Measurements from ENCODE around the gene TRAPPC4.
"Not testable (repeated sequence)": the region's sequence is repeated elsewhere in the genome, so short reads cannot be mapped to it uniquely, and the experiment has no call there.

TRAPPC4 gene

GRCh38 chr11:119018074-119018938 is at the start of gene TRAPPC4, which contains the start of gene RPS25:
Gene TRAPPC4, plus strand, starts transcription at chr11:119018766. Its CDS starts 30 bp downstream, at chr11:119018796.
Gene RPS25, minus strand, starts transcription at chr11:119018343. Its CDS starts 59 bp downstream, at chr11:119018284.
- Histone ChIP-seq H3K4me1 (ENCODE audit: control insufficient read depth in 1 of 2, insufficient read depth in 2 of 2, low read length in 2 of 2) (peaks cover 11 to 36% of the 10 kb centered on the region in 2 donors), H3K27ac (ENCODE audit: low read length) (peak within 1 kb of the TSS; percentile 89), H3K9me3 (ENCODE audit: control insufficient read depth in 1 of 2, low read length in 2 of 2) (no peaks in the 10 kb centered on the region), H3K4me3 (ENCODE audit: low read depth in 1 of 2, low read length in 2 of 2) (peak within 1 kb of the TSS; percentile 88 to 99), H3K27me3 (ENCODE audit: low read depth, low read length) (no peaks in the 10 kb centered on the region), H3K36me3 (ENCODE audit: control insufficient read depth in 1 of 2, insufficient read depth in 2 of 2, low read length in 2 of 2) (peaks cover 42 to 47% of the 10 kb centered on the region in 2 donors)

- H3K36me3 ChIP-seq (ENCODE audit: control insufficient read depth in 1 of 2, insufficient read depth in 2 of 2, low read length in 2 of 2); H3K9me3 ChIP-seq (ENCODE audit: control insufficient read depth in 1 of 2, low read length in 2 of 2); H3K4me1 ChIP-seq (ENCODE audit: control insufficient read depth in 1 of 2, insufficient read depth in 2 of 2, low read length in 2 of 2); H3K27ac ChIP-seq (ENCODE audit: low read length); H3K27me3 ChIP-seq (ENCODE audit: low read depth, low read length); H3K4me3 ChIP-seq (ENCODE audit: low read depth in 1 of 2, low read length in 2 of 2): not testable (repeated sequence)
These were observed 49.1 kb upstream of the TRAPPC4 start for GRCh38 chr11:118969508-118969907.

- Histone ChIP-seq H3K9me3 (ENCODE audit: control insufficient read depth in 1 of 2, low read length in 2 of 2) (no peaks in the 10 kb centered on the region), H3K27me3 (ENCODE audit: low read depth, low read length) (no peaks in the 10 kb centered on the region), H3K36me3 (ENCODE audit: control insufficient read depth in 1 of 2, insufficient read depth in 2 of 2, low read length in 2 of 2) (no peaks in the 10 kb centered on the region), H3K27ac (ENCODE audit: low read length) (no peak within 1 kb of the TSS), H3K4me3 (ENCODE audit: low read depth in 1 of 2, low read length in 2 of 2) (no peak within 1 kb of the TSS), H3K4me1 (ENCODE audit: control insufficient read depth in 1 of 2, insufficient read depth in 2 of 2, low read length in 2 of 2) (no peaks in the 10 kb centered on the region)
These were observed 46.9 kb upstream of the TRAPPC4 start, which contains the start of gene FOXR1 for GRCh38 chr11:118971646-118972045. Gene FOXR1, plus strand, starts transcription at chr11:118971761. Its CDS starts 171 bp downstream, at chr11:118971932.

- no peaks in the 10 kb centered on the region for H3K4me1 ChIP-seq (ENCODE audit: control insufficient read depth in 1 of 2, insufficient read depth in 2 of 2, low read length in 2 of 2)
- H3K27ac ChIP-seq (ENCODE audit: low read length): no peak overlapping the region
- no peaks in the 10 kb centered on the region for H3K36me3 ChIP-seq (ENCODE audit: control insufficient read depth in 1 of 2, insufficient read depth in 2 of 2, low read length in 2 of 2)
- H3K27me3 ChIP-seq (ENCODE audit: low read depth, low read length): no peaks in the 10 kb centered on the region
- no peak overlapping the region for H3K4me3 ChIP-seq (ENCODE audit: low read depth in 1 of 2, low read length in 2 of 2)
- H3K9me3 ChIP-seq (ENCODE audit: control insufficient read depth in 1 of 2, low read length in 2 of 2): no peaks in the 10 kb centered on the region
These were observed 44.6 kb upstream of the TRAPPC4 start for GRCh38 chr11:118973985-118974384.

- Histone ChIP-seq H3K36me3 (ENCODE audit: control insufficient read depth in 1 of 2, insufficient read depth in 2 of 2, low read length in 2 of 2) (no peaks in the 10 kb centered on the region), H3K4me3 (ENCODE audit: low read depth in 1 of 2, low read length in 2 of 2) (no peak overlapping the region), H3K9me3 (ENCODE audit: control insufficient read depth in 1 of 2, low read length in 2 of 2) (no peaks in the 10 kb centered on the region), H3K4me1 (ENCODE audit: control insufficient read depth in 1 of 2, insufficient read depth in 2 of 2, low read length in 2 of 2) (peaks cover 0 to 9% of the 10 kb centered on the region in 2 donors), H3K27ac (ENCODE audit: low read length) (no peak overlapping the region), H3K27me3 (ENCODE audit: low read depth, low read length) (no peaks in the 10 kb centered on the region)
These were observed 42.5 kb upstream of the TRAPPC4 start for GRCh38 chr11:118975771-118976709.

GRCh38 chr11:118979434-118979833 is 39.1 kb upstream of the TRAPPC4 start:
- no peak overlapping the region for H3K27ac ChIP-seq (ENCODE audit: low read length)
- H3K4me3 ChIP-seq (ENCODE audit: low read depth in 1 of 2, low read length in 2 of 2): no peak overlapping the region
- H3K36me3 ChIP-seq (ENCODE audit: control insufficient read depth in 1 of 2, insufficient read depth in 2 of 2, low read length in 2 of 2): no peaks in the 10 kb centered on the region
- no peaks in the 10 kb centered on the region for H3K9me3 ChIP-seq (ENCODE audit: control insufficient read depth in 1 of 2, low read length in 2 of 2)
- no peaks in the 10 kb centered on the region for H3K27me3 ChIP-seq (ENCODE audit: low read depth, low read length)
- H3K4me1 ChIP-seq (ENCODE audit: control insufficient read depth in 1 of 2, insufficient read depth in 2 of 2, low read length in 2 of 2): peaks cover 0 to 9% of the 10 kb centered on the region in 2 donors

GRCh38 chr11:118980191-118980881 is 38.2 kb upstream of the TRAPPC4 start:
- Histone ChIP-seq H3K27me3 (ENCODE audit: low read depth, low read length) (no peaks in the 10 kb centered on the region), H3K36me3 (ENCODE audit: control insufficient read depth in 1 of 2, insufficient read depth in 2 of 2, low read length in 2 of 2) (no peaks in the 10 kb centered on the region), H3K4me3 (ENCODE audit: low read depth in 1 of 2, low read length in 2 of 2) (peak overlapping the region in 1 of 2 donors; percentile 12), H3K27ac (ENCODE audit: low read length) (no peak overlapping the region), H3K9me3 (ENCODE audit: control insufficient read depth in 1 of 2, low read length in 2 of 2) (no peaks in the 10 kb centered on the region), H3K4me1 (ENCODE audit: control insufficient read depth in 1 of 2, insufficient read depth in 2 of 2, low read length in 2 of 2) (peaks cover 0 to 9% of the 10 kb centered on the region in 2 donors)

- not testable (repeated sequence) for H3K27ac ChIP-seq (ENCODE audit: low read length); H3K9me3 ChIP-seq (ENCODE audit: control insufficient read depth in 1 of 2, low read length in 2 of 2); H3K27me3 ChIP-seq (ENCODE audit: low read depth, low read length); H3K4me1 ChIP-seq (ENCODE audit: control insufficient read depth in 1 of 2, insufficient read depth in 2 of 2, low read length in 2 of 2); H3K4me3 ChIP-seq (ENCODE audit: low read depth in 1 of 2, low read length in 2 of 2); H3K36me3 ChIP-seq (ENCODE audit: control insufficient read depth in 1 of 2, insufficient read depth in 2 of 2, low read length in 2 of 2)
These were observed 34.2 kb upstream of the TRAPPC4 start for GRCh38 chr11:118984337-118984736.

- Histone ChIP-seq H3K27ac (ENCODE audit: low read length) (no peak overlapping the region), H3K27me3 (ENCODE audit: low read depth, low read length) (no peaks in the 10 kb centered on the region), H3K36me3 (ENCODE audit: control insufficient read depth in 1 of 2, insufficient read depth in 2 of 2, low read length in 2 of 2) (no peaks in the 10 kb centered on the region), H3K9me3 (ENCODE audit: control insufficient read depth in 1 of 2, low read length in 2 of 2) (no peaks in the 10 kb centered on the region), H3K4me1 (ENCODE audit: control insufficient read depth in 1 of 2, insufficient read depth in 2 of 2, low read length in 2 of 2) (peaks cover 0 to 8% of the 10 kb centered on the region in 2 donors), H3K4me3 (ENCODE audit: low read depth in 1 of 2, low read length in 2 of 2) (no peak overlapping the region)
These were observed 33.7 kb upstream of the TRAPPC4 start for GRCh38 chr11:118984825-118985224.

- no peak overlapping the region for H3K4me3 ChIP-seq (ENCODE audit: low read depth in 1 of 2, low read length in 2 of 2)
- H3K36me3 ChIP-seq (ENCODE audit: control insufficient read depth in 1 of 2, insufficient read depth in 2 of 2, low read length in 2 of 2): no peaks in the 10 kb centered on the region
- no peaks in the 10 kb centered on the region for H3K27me3 ChIP-seq (ENCODE audit: low read depth, low read length)
- no peaks in the 10 kb centered on the region for H3K4me1 ChIP-seq (ENCODE audit: control insufficient read depth in 1 of 2, insufficient read depth in 2 of 2, low read length in 2 of 2)
- no peak overlapping the region for H3K27ac ChIP-seq (ENCODE audit: low read length)
- H3K9me3 ChIP-seq (ENCODE audit: control insufficient read depth in 1 of 2, low read length in 2 of 2): no peaks in the 10 kb centered on the region
These were observed 30.3 kb upstream of the TRAPPC4 start for GRCh38 chr11:118988280-118988679.
